ENCODE results near the gene ALX4. TPM values are rescaled to one million over a fixed set of nuclear protein-coding genes. Genes with fewer than 3 reads are reported as not detected.
A peak's percentile ranks its signal among the peaks of the same experiment; 100 is the strongest.

ALX4 gene
- total RNA-seq, 1 donor from 2014 or later: 4.1 TPM

DNA sequence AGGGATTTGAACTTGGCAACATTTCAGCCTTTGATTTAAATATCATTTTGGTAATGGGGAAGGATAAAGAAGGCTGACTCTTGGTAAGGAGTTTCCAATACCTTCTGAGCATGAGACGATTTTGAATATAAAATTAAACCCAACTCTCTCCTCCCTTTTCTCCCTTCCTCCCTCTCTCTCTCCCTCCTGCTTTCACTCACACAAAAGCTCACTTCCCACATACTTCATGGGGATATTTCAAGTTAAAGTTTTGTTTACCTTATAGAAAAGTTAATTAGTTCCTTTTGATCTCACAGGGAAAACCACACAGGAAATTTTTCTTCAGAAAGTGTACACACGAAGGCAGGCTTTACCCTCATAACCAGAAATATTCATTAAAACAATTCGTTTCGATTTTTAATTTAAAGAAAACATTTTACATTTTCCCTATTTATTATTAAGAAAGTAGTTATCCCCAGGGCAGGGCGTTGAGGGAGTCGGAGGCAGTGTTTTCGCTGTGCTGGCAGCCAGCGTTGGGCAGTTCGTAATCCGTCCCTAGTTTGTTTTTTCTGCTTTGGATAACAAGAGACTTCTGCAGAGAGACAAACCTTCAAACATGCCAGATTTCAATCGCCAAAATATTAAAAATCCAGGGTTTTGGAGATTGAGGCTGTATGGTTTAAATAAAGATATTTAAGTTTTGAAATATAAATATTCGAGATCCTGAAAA is 25.3 kb upstream of the ALX4 start:
- DNase-seq: no peak

- DNase-seq: no peak
These were observed 24.5 kb upstream of the ALX4 start for GRCh38 chr11:44334356-44335004.

DNA sequence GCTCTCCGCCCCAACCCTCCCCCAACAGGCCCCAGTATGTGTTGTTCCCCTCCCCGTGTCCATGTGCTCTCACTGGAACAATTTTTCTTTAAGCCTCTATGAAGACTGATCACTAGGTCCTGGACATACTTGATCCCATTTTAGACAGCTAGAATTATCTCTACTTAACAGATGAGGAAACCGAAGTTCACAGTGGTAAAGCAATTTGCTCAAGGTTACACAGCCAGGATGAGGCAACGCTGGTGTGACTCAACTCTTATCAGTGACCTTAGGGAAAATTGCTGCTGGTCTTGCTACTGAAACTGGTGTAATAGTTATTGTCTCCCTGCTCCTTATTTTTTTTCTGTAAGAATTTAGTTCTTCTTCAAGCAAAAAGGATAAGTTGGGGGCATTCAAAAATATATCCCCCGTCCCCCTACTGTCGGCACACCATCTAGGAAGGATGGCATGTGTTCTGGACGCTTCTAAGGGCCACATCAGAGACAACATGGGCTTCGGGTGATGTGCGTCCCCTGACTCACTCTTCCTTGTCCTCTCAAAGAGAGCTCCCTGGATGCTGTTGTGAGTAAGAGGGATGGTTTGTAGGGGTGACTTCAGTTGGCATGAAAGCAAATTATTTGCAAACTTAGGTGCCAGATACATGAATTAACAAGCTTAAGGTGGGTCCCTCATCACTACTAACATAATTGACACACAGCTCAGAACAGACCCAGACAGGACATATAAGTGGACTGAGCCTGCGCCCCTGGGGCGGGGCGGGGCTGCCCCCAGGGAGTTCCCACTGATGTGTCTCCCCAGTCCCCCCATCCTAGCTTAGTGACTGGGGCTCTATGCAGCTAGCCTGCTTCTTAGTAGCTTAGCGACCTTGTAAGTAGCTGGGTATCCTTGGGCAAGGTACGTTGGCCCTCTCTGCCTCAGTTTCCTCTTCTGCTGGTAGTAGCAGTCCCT is 23.6 kb upstream of the ALX4 start:
- no peak for DNase-seq

GRCh38 chr11:44332665-44333064 is 22.7 kb upstream of the ALX4 start:
- no peak for DNase-seq

- DNase-seq: no peak
These were observed 19.7 kb upstream of the ALX4 start for GRCh38 chr11:44329472-44330230.

GRCh38 chr11:44328138-44328660 is 18.3 kb upstream of the ALX4 start:
- DNase-seq: no peak

DNA sequence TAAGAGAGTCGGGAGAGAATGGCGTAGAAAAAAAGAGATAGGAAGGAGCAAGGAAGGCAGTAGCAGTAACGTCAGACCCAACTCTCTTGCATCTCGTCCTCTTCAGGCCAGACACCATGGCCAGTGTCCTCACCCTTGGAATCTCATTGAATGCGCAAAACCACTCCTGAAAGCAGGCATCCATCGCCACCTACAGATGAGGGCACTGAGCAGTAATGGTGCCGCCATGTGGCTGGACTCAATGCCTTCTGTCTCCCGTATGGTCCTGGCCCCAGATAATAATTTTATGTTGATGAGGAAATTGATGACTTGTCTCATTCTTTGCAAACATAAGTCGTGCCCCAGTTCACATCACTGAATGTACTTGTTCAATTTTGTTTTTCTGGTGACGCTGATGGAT is 17.8 kb upstream of the ALX4 start:
- DNase-seq: no peak

DNA sequence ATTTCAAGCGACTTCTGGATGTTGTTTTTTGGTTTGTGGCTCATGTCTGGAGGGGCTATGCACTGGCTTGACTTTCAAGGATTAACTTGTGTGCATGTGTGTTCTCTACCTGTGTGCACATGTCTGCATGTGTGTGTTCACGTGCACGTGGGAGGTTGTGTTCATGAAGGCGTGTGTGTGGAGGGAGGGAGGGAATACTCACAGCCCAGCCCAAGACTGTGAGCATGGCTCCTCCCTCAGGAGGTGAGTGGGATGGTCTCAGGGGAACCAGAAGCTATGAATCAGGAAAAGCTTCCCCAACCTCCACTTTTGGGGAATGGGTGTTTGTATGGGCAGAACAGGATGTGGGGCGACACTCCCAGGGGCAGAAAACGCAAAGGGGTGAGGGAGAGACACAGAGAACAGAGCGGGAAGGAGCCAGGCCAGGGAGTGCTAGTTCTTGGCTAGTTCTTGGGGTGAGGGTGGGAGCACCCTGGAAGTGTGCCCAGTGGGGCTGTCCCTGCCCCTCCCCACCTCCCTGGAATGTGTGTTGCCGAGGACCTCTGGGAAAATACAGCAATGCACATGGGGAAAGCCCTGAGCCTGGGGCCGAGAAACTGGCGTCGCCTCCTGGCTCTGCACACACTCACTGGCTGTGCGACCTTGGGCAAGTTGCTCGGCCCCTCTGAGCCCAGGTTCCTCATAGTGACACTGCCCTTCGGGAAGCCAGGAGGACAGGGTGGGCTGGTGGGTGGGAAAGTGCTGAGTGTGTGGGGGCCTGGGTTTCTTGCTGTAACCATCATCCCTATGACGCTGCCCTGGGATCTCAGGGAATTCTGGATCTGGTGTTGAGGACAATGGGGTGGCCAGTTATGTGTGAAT is 16.9 kb upstream of the ALX4 start:
- no peak for DNase-seq

DNA sequence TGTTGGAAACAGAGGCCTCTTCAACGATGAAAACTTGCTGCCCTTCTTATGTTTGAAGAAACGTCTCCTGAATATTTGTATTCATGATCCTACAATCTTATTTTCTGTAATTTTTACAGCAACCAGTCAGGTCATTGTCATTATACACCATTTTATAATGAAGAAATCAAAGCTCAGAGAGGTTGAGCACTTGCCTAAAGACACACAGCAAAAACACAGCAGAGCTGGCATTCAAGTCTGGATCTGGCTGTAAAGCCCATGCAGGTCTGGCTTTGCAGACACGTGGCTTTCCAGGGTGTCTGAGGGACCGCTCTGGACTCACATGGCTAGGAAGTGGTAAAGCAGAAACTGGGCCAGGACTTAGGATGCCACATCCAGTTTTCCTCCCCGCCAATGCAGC is 15.8 kb upstream of the ALX4 start:
- no peak for DNase-seq

DNA sequence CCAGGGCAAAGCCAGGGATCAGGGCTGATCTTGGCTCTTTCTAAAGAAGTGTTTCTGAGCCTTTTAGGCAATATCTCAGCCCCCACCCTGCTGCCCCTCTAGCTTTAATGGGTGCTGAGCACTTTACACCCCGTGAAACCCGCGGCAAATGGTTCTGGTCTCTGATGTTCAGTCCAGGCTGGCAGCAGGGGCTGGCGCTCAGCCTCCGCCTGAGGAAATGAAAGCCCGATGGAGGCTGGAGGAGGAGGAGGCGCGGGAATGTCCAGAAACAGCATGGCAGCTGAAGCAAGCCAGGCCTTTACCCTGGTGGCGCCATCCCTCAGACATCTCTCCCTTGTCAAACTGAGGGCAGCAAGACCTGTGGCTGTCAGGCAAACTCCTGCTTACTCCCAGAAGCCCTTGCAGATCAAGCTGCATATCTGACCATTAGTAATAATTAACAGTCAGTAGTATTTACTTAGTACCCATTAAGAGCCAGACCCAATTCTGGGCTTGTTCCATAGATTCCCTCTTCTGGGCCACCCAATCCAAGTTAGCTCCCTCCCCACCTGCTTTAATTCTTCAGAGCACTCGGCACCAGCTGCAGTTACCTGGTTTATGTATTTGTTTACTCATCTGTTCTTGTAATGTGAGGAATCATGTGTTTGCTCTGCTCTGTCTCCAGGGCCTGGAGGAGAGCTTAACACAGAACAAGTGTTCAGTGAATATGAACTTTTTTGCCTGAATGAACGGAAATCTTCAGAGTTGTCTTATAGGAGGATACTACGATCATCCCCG is 15.0 kb upstream of the ALX4 start:
- peak; percentile 47 for DNase-seq

- no peak for DNase-seq
These were observed 14.3 kb upstream of the ALX4 start for GRCh38 chr11:44324222-44324621.

GRCh38 chr11:44322243-44322642 is 12.3 kb upstream of the ALX4 start:
- no peak for DNase-seq

DNA sequence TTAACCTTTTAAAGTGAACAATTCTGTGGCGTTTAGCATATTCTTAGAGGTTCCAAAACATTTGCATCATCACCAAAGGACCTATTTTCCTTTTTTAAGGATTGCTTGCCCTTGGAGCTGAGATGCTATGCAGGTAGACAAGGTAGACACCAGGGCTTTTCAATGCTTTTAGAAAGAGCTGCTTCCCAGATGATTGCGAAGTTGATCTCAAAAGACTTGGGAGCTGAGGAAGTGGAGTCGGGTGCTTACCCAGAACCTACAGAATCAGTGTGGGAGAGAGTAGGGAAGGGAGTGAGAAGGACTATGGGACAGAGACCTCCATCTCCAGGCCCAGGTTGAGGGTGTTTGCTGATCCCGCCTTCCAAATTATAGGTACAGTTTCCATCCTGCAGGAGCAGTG is 11.1 kb upstream of the ALX4 start:
- DNase-seq: no peak

DNA sequence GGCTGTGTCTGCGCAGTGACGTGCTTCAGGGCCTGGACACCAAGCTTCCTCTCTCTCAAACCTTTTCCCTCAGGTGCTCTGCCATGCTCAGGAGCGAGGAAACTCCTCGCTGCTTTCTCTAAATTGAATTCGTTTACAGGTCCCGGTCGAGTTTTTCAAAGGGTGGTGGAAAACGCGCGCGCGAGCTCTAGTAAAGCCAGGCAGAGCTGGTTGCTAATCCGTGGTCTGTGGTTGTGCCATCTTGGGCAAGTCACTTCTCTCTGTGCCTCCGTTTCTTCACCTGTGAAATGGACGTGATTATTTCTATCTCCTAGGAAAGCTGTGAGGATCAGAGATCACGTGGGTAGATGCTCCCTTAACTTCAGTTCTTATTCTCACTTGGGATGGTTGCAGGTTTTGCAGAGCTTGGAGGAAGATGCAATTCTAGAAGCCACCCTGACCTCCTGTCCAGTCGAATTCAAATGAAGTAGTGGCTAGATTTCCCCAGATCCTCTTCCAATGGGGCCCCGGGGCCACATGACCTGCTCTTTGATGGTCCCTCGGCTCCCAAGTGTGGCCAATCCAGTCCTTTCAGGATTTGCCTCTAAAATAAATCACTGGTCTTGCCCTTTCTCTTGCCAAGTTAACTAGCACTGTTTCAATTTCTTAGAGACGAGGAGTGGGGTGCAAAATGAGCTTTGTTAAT is 10.5 kb upstream of the ALX4 start:
- no peak for DNase-seq

- no peak for DNase-seq
These were observed 9.8 kb upstream of the ALX4 start for GRCh38 chr11:44319552-44320288.

GRCh38 chr11:44319170-44319551 is 9.2 kb upstream of the ALX4 start:
- DNase-seq: peak; percentile 68

GRCh38 chr11:44318369-44318768 is 8.4 kb upstream of the ALX4 start:
- DNase-seq: no peak

DNA sequence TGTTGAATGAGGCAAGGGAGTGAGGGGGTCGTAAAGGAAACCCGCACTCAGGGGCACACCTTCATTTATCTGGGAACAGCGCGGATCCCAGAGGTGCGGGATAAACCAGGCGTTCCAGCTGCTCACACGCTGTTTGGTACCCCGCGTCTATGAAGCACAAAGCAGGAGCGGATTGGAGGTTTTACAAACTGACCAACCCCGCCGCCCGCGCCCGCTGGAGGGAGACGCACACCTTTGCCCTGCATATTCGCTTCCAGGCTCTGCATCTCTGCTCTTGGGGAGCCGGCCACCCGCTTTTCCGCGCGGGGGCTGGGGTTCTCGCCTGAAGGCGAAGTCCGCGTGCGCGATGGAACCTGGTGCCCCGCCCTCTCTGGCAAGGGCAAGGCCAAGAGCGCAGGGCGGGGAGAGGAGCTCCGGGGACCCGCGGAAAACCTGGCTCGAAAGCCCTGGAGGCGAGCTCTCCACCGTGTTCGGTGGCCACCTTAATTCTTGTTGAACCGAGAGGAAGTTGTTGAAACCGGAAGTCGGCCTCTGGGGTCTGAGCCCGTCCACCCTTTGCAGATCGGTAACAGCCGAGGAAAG is 6.8 kb upstream of the ALX4 start:
- DNase-seq: no peak

Data from tongue (tissue), 2 donors.